ENCODE results near the gene ABCA2.
"Not testable (repeated sequence)": the region's sequence is repeated elsewhere in the genome, so short reads cannot be mapped to it uniquely, and the experiment has no call there.

Gene ABCA2

DNA sequence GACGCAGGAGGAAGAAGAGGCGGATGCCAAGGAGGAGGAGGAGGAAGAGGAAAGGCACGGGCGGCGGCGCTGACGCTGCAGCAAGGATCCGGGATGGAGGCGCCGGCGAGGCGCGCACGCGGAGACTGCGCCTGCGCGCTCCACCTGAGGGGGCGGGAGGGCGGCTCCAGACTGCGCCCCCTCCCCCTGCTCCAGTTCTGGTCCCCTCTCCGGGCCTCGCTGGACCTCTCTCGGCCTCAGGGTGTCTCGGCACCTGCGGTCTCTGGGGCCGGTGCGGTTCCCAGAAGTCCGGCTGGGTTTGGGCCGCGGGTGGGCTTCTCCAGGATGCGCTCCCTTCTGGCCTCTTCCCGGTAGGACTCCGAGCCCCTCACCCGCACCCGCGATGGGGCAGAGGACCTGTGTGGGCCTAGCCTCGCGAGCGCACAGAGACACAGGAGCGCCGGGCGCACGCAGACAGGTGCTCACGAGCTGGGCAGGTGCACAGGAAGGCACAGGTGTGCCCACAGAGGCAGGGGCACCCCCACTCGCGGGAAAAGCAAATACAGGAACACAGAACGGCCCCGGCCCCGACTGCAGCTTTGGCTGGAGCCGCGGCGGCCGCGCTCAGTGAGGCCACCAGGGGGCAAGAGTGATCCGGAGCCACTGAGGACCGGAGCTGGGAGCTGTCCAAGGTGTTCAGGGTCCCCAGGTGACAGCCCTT is 18.2 kb upstream of the ABCA2 start, which contains the start of gene NPDC1:
Gene NPDC1 (minus strand): TSS at position 90 of the 700 bp plus-strand sequence. CDS start 188 bp downstream, outside the sequence.
- peak; percentile 68 for DNase-seq (ENCODE audit: low read depth)

DNA sequence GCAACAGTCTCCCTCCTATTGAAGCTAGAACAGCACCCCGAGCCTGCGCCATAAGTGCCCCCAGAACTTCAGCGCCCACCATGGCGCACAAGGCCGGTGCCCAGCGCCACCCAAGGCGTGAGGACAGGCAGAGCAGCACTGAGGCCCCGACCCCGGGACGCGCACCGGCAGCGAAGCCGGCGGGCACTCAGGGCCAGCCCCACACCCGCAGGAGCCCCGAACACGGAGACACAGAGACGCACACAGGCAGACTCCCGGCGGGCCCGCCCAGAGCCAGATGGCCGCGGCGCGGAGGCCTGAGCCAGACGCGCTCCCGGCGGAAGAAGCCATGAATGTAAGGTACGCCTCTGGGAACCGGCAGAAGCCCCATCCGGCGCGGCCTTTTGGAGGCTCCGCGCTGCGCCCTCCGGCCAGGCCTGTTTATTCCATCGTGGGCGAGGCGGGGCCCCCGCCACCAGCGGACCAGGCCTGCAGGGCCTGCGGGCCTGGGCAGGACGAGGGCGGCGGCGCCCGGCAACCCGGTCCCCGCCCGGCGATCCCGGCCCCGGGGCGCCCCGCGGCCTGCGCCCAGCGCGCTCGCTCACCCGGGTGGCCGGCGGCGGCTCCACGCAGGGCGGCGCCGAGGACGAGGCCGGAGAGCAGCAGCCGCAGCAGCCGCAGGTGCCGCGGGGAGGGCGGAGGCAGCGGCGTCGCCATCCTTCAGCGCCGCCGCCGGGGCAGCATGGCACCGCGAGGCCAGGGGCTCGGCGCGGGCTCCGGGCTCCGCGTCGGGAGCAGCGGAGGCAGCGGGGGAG is 17.5 kb upstream of the ABCA2 start:
- DNase-seq (ENCODE audit: low read depth): no peak

DNA sequence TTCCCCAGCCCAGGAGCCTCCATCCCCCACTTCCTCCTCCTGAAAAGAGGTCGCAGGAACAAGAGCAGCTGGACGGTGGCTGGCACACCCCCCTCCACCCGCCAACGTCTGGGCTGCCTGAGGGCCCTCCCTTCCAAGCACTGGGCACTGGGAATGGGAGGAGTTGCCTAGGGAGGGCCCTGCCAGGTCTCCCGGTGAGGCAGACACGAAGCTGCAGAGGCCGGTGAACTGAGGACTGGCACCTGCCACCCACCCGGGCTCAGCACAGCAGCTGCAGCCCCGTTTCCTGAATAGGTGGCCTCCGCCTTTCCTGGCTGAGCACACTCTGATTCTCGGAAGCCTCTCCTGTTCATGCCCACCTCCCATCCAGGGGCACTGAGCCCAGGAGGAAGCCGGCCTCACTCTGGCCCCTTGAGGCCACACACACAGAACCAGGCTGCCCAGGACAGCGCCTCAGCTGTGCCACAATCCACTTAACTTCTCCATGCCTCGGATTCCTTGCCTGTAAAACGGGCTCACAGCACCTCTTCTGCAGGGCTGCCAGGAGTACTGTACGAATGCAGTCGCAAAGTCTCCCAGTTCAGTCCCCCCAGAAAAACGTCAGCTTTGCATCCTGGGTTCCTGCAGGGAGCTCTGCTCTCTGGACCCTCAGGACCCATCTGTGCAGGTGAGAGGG is 16.6 kb upstream of the ABCA2 start:
- DNase-seq (ENCODE audit: low read depth): no peak

DNA sequence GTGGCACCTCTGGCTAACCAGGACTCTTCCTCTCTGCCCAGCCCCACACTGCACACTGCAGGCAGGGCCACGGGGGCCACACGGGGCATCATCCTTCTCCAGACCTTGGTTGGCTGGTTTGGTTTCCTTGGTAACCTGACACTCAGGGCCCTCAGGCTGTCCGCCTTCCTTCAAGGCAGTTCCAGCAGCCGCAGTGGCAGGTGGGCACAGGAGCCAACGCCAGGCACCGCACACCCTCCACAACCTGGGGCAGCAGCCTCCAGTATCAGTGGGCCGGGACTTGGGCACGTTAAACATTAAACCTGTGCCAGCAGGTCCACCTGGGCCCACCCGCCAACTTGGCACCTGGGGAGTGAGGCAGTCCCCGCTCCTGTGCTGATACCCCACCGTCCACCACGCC is 16.0 kb upstream of the ABCA2 start:
- no peak for DNase-seq (ENCODE audit: low read depth)

DNA sequence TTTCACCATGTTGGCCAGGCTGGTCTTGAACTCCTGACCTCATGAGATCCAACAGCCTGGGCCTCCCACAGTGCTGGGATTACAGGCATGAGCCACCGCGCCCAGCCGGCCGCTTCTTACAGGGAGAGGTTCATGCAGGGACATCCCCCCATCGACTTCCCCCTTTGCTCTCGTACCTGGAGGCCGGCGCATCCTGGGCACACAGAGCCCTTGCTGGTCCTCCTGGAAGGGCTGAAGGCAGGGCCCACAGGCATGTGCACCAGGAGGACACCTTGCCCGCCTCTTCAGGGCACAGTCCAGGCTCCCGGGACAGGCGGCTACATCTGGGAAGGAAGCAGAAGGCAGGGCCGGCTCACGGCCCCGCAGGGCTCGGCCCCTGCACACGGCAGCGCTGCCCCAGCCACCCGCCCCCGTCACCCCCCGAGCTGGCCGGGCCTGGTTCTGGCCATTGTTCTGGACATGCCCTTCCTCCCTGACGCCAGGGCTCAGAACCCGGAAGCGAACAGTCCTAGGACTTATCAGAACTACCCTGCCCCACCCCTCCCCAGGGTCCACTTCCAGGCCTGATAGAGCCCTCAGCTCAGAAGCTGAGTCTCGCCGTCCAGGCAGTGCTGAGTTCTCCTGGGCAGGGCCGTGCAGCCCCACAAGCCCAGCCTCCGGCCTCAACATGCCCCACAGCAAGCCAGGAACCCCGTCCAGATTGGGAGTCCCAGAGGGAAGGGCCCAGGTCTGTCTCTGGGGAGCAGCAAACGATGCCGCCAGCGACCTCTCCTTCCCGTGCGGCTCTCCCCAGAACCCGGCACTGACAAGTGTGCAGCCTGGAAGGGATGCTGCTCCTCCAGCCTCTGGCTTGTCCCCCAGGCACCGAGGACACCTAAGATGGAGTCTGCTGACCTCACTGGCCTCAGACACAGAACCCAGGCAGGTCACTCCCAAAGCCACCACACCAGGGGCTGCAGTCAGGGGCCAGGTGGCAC is 15.0 kb upstream of the ABCA2 start:
- no peak for DNase-seq (ENCODE audit: low read depth)

DNA sequence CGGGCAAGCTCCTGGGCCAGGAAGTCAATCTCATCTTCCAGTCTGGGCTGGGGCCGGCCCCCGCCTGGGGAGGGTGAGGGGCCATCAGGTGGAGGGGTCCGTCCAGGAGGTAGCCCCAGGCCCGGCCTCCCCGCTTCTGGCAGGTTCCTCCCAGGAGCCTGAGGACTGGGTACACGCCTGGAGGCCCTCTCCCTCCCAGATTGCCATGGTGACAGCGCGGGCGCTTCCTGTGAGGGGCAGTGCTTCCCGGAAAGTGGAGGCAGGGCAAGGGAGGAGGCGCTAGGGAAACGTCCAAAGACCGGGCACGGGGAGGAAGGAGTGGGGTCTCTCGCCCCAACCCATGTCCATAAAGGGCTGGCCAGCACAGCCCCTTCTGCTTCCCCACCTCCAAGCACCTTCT is 13.1 kb upstream of the ABCA2 start:
- DNase-seq (ENCODE audit: low read depth): no peak

DNA sequence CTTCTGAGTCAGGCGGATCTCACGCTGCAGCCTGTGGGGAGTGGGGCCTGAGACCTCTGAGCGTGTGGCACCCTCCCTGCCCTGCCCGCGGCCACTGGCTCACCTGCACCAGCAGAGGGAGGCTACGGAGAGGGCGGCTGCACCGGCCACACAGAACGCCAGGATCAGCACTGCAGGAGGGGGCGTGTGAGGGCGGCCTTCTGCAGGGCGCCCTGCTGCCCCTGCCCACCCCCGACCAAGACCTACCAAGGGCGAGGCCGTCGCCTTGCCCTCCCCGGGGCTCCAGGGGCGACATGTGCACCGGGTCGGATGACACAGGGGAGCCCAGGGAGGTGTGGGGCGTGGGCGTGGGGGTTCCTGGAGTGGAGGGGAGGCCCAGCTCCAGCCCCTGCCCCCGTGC is 12.5 kb upstream of the ABCA2 start:
- DNase-seq (ENCODE audit: low read depth): no peak

DNA sequence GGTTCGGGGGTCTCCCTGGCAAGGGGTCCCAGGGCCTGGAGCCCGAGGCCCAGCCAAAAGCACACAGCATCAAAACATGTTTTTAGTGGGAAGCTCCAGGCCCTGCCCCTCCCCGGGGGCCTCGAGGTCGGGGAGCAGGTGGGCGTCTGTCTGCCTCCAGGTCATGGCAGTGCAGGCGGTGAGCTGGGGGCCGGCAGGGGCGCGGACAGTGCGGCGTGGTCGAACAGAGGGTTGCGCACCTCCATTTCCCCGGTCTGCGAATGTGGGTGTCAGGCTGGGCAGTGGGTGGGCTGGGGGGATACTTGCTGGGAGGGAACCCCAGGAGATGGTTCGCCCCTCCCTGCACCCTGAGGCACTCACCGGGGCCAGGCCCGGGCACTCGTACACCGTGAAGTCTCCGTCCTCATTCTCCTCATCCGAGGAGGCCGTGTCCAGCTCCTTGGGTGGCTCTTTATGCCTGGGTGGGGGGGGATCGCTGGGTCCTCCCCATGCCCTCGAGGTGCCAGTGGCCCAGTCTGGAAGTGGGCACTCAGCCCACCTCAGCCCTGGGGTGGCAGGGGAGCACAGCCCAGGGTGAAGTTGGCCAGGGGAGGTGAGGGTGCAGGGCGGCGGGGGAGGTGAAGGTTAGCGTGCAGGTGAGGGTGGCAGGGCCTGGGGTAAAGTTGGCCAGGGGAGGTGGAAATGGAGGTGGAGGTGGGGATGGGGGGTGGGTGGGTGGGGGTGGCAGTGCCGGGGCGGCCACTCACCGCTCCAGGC is 11.8 kb upstream of the ABCA2 start:
- DNase-seq (ENCODE audit: low read depth): no peak

DNA sequence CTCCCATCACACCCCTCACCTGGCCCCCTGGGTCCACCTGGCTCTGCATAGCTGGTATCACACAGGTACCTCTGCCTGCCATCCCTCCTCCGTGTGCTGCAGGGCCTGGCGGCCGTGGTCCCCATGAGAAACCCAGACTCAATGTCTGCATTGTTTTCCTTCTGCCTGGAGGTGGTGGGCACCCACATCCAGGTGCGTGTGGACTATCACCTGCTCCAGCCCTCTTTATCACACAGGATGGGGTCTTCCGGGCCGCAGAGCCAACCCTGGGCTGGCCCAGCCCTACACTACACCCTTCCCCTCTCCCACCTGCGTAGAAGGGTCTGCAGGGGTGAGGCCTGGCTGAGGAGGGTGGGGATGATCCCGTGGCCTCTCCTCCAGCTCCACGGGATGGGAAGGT is 10.9 kb upstream of the ABCA2 start:
- DNase-seq (ENCODE audit: low read depth): no peak

DNA sequence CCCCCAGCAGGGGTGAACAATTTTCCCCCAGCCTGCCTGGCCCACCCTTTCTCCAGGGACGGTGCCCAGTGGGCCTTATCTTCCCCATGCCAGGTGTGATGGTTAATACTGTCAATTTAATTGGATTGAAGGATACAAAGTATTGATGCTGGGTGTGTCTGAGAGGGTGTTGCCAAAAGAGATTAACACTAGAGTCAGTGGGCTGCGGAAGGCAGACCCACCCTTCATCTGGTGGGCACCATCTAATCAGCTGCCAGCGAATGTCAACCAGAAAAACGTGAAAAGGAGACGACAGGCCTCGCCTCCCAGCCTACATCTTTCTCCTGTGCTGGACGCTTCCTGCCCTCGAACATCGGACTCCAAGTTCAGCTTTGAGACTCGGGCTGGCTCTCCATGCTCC is 9.4 kb upstream of the ABCA2 start:
- DNase-seq (ENCODE audit: low read depth): no peak

DNA sequence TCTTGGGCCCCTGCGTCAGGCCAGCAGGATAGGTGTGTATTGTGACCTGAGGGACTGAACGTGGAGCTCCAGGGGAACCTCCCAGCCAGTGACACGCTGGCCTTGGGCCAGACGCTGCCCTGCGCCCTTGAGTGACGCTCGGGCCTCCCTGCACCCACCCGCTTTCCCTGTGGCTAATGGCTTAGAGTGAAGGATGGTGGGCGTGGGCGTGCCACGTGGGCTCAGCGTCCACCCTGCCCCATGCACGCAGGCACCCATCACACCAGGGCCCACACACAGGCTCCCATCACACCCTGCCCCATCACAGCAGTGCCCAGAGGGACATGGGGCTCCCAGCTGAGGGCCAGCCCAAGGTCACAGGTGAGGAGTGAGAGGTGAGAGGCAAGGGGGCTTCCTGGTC is 9.0 kb upstream of the ABCA2 start:
- DNase-seq (ENCODE audit: low read depth): no peak

DNA sequence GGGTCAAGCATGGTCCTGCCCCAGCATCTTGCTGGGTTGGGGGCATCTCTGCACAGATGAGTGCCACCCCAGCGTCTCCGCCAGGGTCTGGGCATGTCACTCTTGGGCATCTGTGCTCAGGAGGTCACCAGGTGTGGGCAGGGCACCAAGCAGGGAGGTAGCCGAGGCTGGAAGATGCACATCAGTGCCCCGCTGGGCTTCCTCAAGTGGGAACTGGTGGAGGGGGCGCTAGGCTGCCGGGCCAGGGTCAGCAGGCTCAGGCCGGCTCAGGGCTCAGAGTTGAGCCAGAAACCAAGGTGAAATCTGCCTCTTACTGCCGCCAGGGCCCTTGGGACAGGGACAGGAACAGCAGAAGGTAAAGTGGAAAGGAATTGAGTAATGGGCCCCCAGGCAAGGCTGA is 7.9 kb upstream of the ABCA2 start:
- DNase-seq (ENCODE audit: low read depth): no peak

DNA sequence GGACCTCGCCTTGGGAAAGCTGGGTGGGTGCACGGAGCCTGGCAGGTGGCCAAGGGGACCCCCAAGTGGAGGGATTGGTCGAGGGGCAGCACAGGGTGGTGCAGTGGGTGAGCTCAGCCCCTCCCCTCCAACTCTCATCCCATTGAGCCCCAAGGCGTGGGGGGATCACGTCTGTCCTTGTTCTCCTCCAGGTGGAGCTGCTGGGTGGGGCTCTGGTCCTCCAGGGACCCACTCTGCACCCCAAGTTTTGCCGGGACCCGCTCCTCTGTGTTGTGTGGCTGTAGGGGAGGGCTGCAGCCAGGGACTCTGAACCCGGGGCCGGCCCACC is 7.4 kb upstream of the ABCA2 start:
- no peak for DNase-seq (ENCODE audit: low read depth)

DNA sequence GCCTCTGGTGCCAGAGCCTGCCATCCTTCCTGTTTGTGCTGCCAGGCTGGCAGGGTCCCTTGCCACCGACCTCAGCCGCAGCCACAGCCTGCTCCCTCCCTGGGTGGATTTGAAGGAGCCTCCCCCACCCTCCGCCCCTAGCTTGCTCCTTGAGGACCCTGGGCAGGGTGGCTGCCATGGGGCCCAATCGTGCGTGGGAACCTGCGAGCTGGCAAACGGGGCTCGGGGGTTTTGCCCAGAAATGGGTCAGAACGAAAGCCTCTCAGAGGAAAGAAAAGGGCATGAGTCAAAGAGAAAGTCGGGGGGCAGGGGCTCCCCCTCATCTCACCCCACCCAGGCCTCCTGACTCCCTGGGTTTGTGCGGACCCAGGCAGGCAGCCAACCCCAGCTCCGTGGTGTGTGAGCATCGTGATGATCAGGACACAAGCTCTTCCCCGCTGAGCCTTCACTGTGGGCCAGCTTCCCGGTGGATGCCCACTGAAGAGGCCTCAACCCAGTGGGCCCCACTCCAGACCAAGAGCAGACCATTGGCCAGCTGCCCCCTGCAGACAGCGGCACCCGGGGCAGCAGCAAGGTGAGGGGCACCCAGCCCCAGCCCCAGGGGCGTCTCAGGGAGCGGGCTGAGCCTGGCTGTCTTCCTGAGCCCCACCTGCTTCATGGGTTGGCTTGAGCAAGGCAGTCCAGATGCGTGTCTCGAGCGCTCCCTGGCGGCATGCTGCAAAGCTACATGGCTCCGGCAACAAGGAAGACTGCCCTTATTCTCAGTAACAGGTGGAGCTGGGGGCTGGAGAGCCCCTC is 6.9 kb upstream of the ABCA2 start:
- DNase-seq (ENCODE audit: low read depth): peak; percentile 70

DNA sequence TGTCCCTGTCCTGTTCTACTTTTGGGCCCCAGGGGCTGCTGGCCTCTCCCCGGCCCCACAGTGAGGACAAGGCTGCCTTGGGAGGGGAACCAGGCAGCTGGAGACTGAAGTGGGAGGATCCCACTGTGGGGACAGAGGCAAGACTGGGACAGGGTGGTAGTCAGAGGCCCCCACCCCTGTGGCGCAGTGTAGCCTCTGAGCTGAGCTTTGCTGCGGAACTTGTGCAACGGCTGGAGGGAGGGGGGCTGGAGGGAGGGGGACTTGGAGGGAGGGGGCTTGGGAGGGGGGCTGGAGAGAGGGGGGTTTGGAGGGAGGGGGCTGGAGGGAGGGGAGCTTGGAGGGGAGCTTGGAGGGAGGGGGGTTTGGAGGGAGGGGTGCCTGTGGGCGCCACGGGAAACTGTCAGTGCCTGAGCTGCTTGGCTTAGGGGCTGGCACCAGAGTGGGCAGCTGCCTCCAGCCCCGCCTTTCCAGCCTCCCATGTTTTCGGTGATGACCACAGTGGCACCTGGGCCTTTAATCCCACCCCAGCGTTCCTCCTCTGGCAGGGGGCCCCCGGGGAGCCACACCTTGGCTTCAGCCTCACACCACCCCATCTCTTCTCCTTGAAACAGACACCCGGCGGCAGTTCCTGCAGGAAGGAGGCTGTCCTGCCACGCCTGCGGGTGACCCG is 6.1 kb upstream of the ABCA2 start:
- DNase-seq (ENCODE audit: low read depth): no peak

DNA sequence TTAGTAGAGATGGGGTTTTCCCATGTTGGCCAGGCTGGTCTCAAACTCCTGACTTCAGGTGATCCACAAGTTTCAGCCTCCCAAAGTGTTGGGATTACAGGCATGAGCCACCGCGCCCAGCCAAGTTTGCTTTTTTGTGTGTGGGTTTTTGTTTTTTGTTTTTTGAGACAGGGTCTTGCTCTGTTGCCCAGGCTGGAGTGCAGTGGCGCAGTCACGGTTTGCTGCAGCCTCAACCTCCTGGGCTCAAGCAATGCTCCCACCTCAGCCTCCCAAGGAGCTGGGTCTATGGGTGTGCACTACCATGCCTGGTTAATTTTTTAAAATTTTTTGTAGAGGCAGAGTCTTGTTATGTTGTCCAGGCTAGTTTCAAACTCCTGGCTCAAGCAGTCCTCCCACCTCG is 5.4 kb upstream of the ABCA2 start:
- not testable (repeated sequence) for DNase-seq (ENCODE audit: low read depth)

DNA sequence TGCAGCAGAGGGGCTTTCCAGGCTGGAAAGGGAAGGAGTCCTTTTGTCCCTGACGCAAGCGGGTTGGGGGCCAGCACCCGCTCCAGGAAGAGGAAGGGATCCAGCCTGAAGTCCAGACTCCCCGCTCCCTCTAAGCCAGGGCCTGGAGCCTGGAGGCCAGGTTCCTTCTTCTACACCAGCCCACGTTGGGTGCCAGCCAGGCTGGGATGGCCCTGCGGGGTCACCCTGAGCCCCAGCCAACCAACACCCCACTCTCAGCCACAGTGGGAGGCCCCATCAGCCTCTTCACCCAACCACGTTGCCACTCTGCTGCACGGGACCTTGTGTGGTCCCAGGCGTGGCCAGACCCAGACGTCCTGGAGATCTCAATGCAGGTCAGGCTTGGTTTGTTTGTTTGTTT is 4.8 kb upstream of the ABCA2 start:
- DNase-seq (ENCODE audit: low read depth): no peak

DNA sequence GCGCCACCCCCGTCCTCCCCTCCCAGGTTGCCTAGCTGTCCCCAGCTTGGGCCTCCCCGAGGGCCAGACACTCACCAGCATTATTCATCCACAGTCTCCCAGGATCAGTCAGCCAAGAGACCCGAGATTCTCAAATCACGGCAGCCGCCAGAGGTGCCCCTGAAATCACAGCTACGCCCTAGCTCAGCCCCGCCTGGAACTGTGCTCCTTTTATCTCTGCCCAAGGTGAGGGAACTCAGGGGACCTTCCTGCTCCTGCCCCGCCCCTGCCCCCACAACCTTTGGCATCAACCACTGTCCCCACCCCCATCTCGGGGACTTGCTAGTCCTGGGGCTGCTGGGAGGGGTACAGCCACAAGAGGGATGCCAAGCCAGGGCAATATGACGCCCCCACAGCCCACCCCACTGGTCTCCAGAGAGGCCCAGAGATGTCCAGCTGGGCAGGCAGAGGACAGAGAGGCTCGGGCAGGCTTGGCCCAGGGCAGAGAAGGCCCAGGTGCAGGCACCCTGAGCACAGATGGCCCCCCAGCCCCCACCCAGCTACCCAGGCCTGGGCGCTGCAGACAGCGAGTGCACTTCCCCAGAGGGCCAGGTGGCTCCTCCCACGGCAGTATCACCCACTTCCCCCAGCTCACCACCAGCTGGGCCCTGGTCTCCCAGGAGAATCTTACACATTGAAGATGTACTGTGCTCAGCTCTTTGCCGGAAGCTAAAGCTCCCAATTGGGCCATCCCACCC is 4.0 kb upstream of the ABCA2 start, which contains the start of gene FUT7:
Gene FUT7 (minus strand): TSS at position 185 of the 737 bp plus-strand sequence. CDS start 97 bp downstream, at position 88.
- no peak for DNase-seq (ENCODE audit: low read depth)

All from stimulated activated CD8-positive, alpha-beta memory T cell treated with anti-CD3 and anti-CD28 coated beads, Interleukin-7, amount 100 ng/mL, for 24 hours (primary cell).